ENCODE results near the gene SRD5A2. TPM values are rescaled to one million over a fixed set of nuclear protein-coding genes. Genes with fewer than 3 reads are reported as not detected.

Gene SRD5A2, protein sequence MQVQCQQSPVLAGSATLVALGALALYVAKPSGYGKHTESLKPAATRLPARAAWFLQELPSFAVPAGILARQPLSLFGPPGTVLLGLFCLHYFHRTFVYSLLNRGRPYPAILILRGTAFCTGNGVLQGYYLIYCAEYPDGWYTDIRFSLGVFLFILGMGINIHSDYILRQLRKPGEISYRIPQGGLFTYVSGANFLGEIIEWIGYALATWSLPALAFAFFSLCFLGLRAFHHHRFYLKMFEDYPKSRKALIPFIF
- not detected in 3 replicates for total RNA-seq

DNA sequence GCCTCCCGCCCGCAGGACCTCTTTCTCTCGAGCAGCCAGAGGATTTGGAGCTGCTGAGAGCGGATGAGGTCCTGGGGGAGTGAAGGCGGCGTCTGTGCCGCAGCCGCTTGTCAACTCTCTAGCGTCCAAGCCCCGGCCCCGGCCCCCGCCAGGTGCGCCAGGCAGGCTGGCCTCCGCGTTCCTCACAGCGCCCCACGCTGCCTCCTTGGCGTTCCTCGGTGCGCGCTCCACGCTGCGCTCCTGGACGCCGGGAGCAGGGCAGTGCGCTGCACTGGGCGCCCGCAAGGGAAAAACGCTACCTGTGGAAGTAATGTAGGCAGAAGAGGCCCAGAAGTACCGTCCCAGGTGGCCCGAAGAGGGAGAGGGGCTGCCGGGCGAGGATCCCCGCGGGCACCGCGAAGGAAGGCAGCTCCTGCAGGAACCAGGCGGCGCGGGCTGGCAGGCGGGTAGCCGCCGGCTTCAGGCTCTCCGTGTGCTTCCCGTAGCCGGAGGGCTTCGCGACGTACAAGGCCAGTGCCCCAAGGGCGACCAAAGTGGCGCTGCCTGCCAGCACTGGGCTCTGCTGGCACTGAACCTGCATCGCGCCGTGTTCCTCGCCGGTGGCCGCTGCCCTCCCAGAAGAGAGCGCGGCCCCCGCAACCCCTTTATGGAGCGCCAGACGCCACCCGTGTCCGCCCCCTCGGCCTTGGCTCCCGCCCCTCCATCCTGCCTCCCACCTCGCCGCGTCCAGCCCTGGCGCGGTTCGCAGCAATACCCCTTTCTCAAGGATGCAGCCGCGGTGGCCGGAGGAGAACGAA is at the start of gene SRD5A2:
Gene SRD5A2, minus strand, starts transcription at position 618 of the 797 bp plus-strand sequence. Its CDS starts 38 bp downstream, at position 580.
- H3K4me1 Mint-ChIP-seq: peaks cover 2% of the 10 kb centered on the region
- no peak within 1 kb of the TSS for H3K4me3 Mint-ChIP-seq
- peaks cover 83% of the 10 kb centered on the region for H3K27me3 Mint-ChIP-seq (ENCODE audit: low read depth)
- peaks cover 3% of the 10 kb centered on the region for H3K9me3 Mint-ChIP-seq
- no peak within 1 kb of the TSS for H3K27ac Mint-ChIP-seq
- DNase-seq (ENCODE audit: low spot score in 2 of 2, unreplicated experiment in 2 of 2): no peak
- H3K36me3 Mint-ChIP-seq: no peaks in the 10 kb centered on the region
- TF ChIP-seq, protein P1, sequence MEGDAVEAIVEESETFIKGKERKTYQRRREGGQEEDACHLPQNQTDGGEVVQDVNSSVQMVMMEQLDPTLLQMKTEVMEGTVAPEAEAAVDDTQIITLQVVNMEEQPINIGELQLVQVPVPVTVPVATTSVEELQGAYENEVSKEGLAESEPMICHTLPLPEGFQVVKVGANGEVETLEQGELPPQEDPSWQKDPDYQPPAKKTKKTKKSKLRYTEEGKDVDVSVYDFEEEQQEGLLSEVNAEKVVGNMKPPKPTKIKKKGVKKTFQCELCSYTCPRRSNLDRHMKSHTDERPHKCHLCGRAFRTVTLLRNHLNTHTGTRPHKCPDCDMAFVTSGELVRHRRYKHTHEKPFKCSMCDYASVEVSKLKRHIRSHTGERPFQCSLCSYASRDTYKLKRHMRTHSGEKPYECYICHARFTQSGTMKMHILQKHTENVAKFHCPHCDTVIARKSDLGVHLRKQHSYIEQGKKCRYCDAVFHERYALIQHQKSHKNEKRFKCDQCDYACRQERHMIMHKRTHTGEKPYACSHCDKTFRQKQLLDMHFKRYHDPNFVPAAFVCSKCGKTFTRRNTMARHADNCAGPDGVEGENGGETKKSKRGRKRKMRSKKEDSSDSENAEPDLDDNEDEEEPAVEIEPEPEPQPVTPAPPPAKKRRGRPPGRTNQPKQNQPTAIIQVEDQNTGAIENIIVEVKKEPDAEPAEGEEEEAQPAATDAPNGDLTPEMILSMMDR (IDR thresholded peaks at IDR 0.05; ENCODE audit: unreplicated experiment): no peak

DNA sequence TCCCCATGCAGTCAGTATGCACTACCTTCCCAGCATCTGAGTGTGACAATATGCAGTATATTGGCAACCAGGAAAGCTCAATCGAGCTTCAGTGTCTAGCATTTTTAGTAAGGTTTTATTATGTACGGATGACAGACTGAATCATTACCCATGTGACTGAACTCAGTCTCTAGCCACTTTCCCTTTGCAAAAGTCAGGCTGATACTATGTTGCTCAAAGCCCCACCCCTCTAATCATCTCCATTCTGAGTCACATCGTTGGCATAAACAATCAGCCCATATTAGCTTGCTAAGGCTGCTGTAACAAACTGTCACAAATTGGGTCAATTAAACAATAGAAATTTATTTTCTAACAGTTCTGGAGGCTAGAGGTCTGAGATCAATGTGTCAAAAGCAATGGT is 25.8 kb upstream of the SRD5A2 start:
- H3K27ac Mint-ChIP-seq: no peak overlapping the region
- no peaks in the 10 kb centered on the region for H3K36me3 Mint-ChIP-seq
- TF ChIP-seq, protein P1 (IDR thresholded peaks at IDR 0.05; ENCODE audit: unreplicated experiment): no peak
- no peaks in the 10 kb centered on the region for H3K27me3 Mint-ChIP-seq (ENCODE audit: low read depth)
- no peaks in the 10 kb centered on the region for H3K4me1 Mint-ChIP-seq
- peaks cover 65% of the 10 kb centered on the region for H3K9me3 Mint-ChIP-seq
- H3K4me3 Mint-ChIP-seq: no peak overlapping the region
- no peak for DNase-seq (ENCODE audit: low spot score in 2 of 2, unreplicated experiment in 2 of 2)

DNA sequence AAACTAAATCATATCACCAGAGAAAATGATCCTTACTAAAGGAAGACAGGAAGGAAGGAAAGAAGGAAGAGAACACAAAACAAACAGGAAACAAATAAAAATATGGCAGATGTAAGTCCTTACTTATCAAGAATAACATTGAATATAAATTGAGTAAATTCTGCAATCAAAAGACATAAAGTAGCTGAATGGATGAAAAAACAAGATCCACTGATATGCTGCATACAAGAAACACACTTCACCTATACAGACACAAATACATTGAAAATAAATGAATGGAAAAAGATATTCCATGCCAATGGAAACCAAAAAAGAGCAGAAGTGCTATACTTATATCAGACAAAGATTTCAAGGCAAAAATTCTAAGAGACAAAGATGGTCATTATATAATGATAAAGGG is 18.0 kb upstream of the SRD5A2 start:
- H3K27ac Mint-ChIP-seq: no peak overlapping the region
- no peak for DNase-seq (ENCODE audit: low spot score in 2 of 2, unreplicated experiment in 2 of 2)
- peaks cover 84% of the 10 kb centered on the region for H3K9me3 Mint-ChIP-seq
- no peaks in the 10 kb centered on the region for H3K36me3 Mint-ChIP-seq
- H3K4me1 Mint-ChIP-seq: no peaks in the 10 kb centered on the region
- TF ChIP-seq, protein P1 (IDR thresholded peaks at IDR 0.05; ENCODE audit: unreplicated experiment): no peak
- no peak overlapping the region for H3K4me3 Mint-ChIP-seq
- no peaks in the 10 kb centered on the region for H3K27me3 Mint-ChIP-seq (ENCODE audit: low read depth)

DNA sequence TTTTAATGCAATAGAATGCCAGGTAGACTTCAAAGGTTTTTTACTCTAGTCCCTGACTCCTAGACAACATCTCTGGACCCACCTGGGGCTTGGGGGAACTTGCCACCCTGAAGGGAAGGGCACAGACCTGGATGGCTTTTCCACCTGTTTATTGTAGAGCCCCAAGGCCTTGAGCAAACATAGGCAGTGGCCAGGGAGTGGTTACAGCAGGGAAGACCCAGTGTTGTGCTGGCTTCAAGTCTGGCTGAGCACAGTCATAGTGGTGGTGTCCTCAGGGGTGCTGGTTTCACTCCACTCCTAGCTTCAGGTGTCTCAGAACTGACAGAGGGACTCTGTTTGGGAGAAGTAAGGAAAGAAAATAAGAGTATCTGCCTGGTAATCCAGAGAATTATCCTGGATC is 5.5 kb upstream of the SRD5A2 start:
- DNase-seq (ENCODE audit: low spot score in 2 of 2, unreplicated experiment in 2 of 2): no peak
- Mint-ChIP-seq H3K27me3 (ENCODE audit: low read depth) (peaks cover 54% of the 10 kb centered on the region), H3K4me1 (no peaks in the 10 kb centered on the region), H3K27ac (no peak overlapping the region), H3K36me3 (no peaks in the 10 kb centered on the region), H3K4me3 (no peak overlapping the region), H3K9me3 (no peaks in the 10 kb centered on the region)
- TF ChIP-seq, protein P1 (IDR thresholded peaks at IDR 0.05; ENCODE audit: unreplicated experiment): no peak

DNA sequence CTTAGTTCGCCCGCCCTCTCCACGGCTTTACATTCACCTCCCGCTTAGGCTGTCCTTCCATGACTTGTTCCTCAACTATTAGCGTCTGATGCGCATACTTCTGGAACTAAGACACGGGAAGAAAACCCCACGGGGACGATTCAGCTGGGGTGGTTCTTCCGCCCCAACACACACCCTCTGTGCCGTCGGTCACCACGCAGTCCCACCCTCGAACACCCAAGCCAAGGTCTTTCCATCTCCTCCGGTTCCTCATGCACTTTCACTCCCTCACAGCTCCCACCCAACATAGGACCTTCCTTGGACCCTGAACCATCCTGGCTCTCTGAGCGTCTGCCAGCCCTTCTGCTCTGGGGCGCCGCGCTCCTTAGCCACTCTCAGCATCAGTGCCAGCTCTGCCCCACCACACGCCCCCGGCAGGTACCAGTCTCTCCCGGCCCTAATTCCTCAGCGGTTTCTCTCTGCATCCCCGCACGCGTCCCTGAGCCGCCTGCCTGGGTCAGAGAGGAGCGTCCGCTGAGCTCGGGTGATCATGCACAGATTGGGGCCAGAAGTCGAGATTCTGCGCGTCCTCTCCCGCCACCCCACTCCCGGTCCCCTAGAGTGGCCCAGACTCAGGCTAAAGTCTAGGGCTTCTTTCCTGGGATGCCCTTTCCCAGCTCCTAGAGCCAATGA is 522 bp upstream of the SRD5A2 start:
- no peak for DNase-seq (ENCODE audit: low spot score in 2 of 2, unreplicated experiment in 2 of 2)
- Mint-ChIP-seq H3K4me3 (no peak overlapping the region), H3K27me3 (ENCODE audit: low read depth) (peaks cover 82% of the 10 kb centered on the region), H3K27ac (no peak overlapping the region), H3K4me1 (peaks cover 2% of the 10 kb centered on the region), H3K9me3 (no peaks in the 10 kb centered on the region), H3K36me3 (no peaks in the 10 kb centered on the region)
- TF ChIP-seq, protein P1 (IDR thresholded peaks at IDR 0.05; ENCODE audit: unreplicated experiment): no peak

All from mesothelial cell of epicardium (in vitro differentiated cells).